Right atrium auricular region (tissue), 2 donors: ENCODE data around the gene DCDC2B. TPM values are rescaled to one million over a fixed set of nuclear protein-coding genes. Genes with fewer than 3 reads are reported as not detected.

Experiments
- DNase-seq: peaks from one replicate; pipeline ENCODE4 v3.0.0-alpha.2; 2019; ENCODE audit warnings: low spot score
- H3K27ac ChIP-seq, 2 donors: fragments of 200-600 bp; sonication (generic); 1 replicate in 1 of 2; 2 replicates in 1 of 2; pipeline ENCODE4 v1.5.1; 2016 to 2019
- H3K27me3 ChIP-seq, 2 donors: fragments of 200-600 bp; sonication (generic); one replicate each; pipeline versions ENCODE4 v1.5.1 to v1.6.0; 2017 to 2019
- H3K36me3 ChIP-seq: fragments of 200-600 bp; sonication (generic); one replicate; pipeline ENCODE4 v1.5.1; 2016
- H3K4me1 ChIP-seq, 2 donors: fragments of 200-600 bp; sonication (generic); one replicate each; pipeline versions ENCODE4 v1.5.1 to v1.6.0; 2017 to 2019
- H3K4me3 ChIP-seq, 2 donors: fragments of 200-600 bp; sonication (generic); 1 replicate in 1 of 2; 2 replicates in 1 of 2; pipeline ENCODE4 v1.5.1; 2017 to 2019; ENCODE audit warnings: mild to moderate bottlenecking in 1 of 2, moderate library complexity in 1 of 2
- H3K9me3 ChIP-seq, 2 donors: fragments of 200-600 bp; sonication (generic); one replicate each; pipeline ENCODE4 v1.5.1; 2019
- CTCF ChIP-seq, 2 donors: fragments of 200-600 bp; sonication (generic); IDR thresholded peaks; one replicate each; pipeline ENCODE4 v1.5.1; 2019; ENCODE audit warnings: antibody characterized with exemption in 2 of 2
- total RNA-seq, 2 donors: library from RNA; depleted of rRNA; stranded (reverse); fragments of >200 nt; gene quantifications; one replicate each; pipeline ENCODE4 v1.1.0, GENCODE V29; 2016

The DCDC2B gene
- total RNA-seq, 2 donors from 2014 or later = not detected

DNA sequence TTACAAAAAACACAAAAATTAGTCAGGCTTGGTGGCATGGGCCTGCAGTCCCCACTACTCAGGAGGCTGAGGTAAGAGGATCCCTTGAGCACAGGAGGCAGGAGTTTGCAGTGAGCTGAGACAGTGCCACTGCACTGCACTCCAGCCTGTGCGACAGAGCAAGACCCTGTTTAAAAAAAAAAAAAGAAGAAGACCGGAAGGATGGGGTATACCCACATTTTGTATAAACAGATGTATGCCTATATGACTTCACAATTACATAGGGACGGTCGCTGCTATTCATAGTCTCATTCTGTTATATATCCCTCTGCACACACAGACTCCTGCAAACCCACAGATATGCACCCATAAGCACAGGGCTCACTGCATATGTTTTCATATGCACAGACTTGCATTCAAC is 54.9 kb downstream of the DCDC2B start:
- Histone ChIP-seq H3K27ac (no peak overlapping the region), H3K27me3 (no peaks in the 10 kb centered on the region), H3K4me1 (no peaks in the 10 kb centered on the region), H3K4me3 (no peak overlapping the region), H3K36me3 (no peaks in the 10 kb centered on the region), H3K9me3 (no peaks in the 10 kb centered on the region)
- no peak for DNase-seq
- no peak for TF ChIP-seq CTCF (IDR thresholded peaks at IDR 0.05)

Other genes starting within 250 kb of the DCDC2B start
- 10 to 100 TPM; 44.5 to 47.2 TPM for gene KHDRBS1, start 195.2 kb upstream of the DCDC2B start, total RNA-seq
- gene TMEM39B, start 136.2 kb upstream of the DCDC2B start, total RNA-seq = 1 to 10 TPM; 3.2 to 5.0 TPM
- gene KPNA6, start 101.0 kb upstream of the DCDC2B start, total RNA-seq = 10 to 100 TPM; 47.3 to 54.6 TPM
- gene TXLNA, start 29.4 kb upstream of the DCDC2B start, total RNA-seq = 10 to 100 TPM; 16.1 to 29.4 TPM
- 10 to 100 TPM in 1 of 2 donors, 1 to 10 TPM in 1; 9.5 to 11.2 TPM for gene CCDC28B, start 8.5 kb upstream of the DCDC2B start, total RNA-seq
- gene IQCC, start 3.4 kb upstream of the DCDC2B start, total RNA-seq = 1 to 10 TPM in 1 of 2 donors, under 1 TPM in 1; 0.48 to 1.3 TPM
- 1 to 10 TPM; 8.1 to 8.9 TPM for gene TMEM234, start 13.3 kb downstream of the DCDC2B start, total RNA-seq
- 100 to 1,000 TPM; 123 to 131 TPM for gene EIF3I, start 13.3 kb downstream of the DCDC2B start, total RNA-seq
- 1 to 10 TPM; 2.1 to 6.4 TPM for gene FAM167B, start 38.1 kb downstream of the DCDC2B start, total RNA-seq
- under 1 TPM; 0.74 to 0.98 TPM for gene LCK, start 42.2 kb downstream of the DCDC2B start, total RNA-seq
- gene HDAC1, start 83.0 kb downstream of the DCDC2B start, total RNA-seq = 10 to 100 TPM; 21.8 to 28.0 TPM
- 10 to 100 TPM in 1 of 2 donors, 1 to 10 TPM in 1; 9.5 to 34.5 TPM for gene MARCKSL1, start 127.1 kb downstream of the DCDC2B start, total RNA-seq
- 1 to 10 TPM in 1 of 2 donors, under 1 TPM in 1; 0.89 to 7.5 TPM for gene FAM229A, start 153.4 kb downstream of the DCDC2B start, total RNA-seq
- gene TSSK3, start 153.4 kb downstream of the DCDC2B start, total RNA-seq = under 1 TPM; 0.63 to 0.70 TPM
- gene BSDC1, start 185.4 kb downstream of the DCDC2B start, total RNA-seq = 10 to 100 TPM; 47.1 to 49.7 TPM